DND-41 (cell line): ENCODE measurements around the gene TYR.
"Not testable (repeated sequence)": the region's sequence is repeated elsewhere in the genome, so short reads cannot be mapped to it uniquely, and the experiment has no call there.

ENCODE experiments used
- EZH2 ChIP-seq: IDR thresholded peaks from 3 replicates; pipeline ENCODE4 v1.6.1; 2012; ENCODE audit warnings: borderline replicate concordance, low read depth, mild to moderate bottlenecking, moderate library complexity, low read length, inconsistent platforms; ENCODE audit not compliant: severe bottlenecking
- TF ChIP-seq, protein P1 (sequence below): IDR thresholded peaks from 2 replicates; pipeline ENCODE4 v1.5.1; 2012; ENCODE audit warnings: borderline replicate concordance, low read length, moderate library complexity, mild to moderate bottlenecking; ENCODE audit not compliant: poor library complexity, severe bottlenecking; ENCODE audit errors: extremely low read depth

DNA sequence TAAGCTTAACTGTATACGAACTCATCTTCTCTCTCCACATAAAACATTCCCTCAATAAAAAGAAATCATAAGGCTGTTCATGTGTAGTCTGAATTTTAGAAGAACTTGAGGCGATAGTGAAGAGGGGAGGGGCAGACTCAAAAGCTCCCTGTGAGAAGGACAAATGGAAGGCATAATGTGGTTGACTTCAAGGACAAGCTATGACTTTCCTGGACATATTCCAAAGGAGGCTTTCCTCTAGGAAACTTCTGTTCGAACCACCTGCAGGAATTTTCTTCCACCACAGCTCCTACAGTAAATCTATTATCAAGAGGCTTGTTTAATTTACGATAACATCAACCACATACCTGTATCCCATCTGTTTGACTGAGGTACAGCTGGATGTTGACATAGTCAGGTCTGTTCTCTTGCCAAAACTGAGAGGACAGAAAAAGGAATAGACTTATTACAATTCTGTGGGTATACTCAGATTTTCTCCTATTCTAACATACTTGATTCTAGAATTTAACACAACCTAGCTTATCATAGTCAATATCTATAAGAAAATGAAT is 159.5 kb downstream of the TYR start:
- TF ChIP-seq, protein P1, sequence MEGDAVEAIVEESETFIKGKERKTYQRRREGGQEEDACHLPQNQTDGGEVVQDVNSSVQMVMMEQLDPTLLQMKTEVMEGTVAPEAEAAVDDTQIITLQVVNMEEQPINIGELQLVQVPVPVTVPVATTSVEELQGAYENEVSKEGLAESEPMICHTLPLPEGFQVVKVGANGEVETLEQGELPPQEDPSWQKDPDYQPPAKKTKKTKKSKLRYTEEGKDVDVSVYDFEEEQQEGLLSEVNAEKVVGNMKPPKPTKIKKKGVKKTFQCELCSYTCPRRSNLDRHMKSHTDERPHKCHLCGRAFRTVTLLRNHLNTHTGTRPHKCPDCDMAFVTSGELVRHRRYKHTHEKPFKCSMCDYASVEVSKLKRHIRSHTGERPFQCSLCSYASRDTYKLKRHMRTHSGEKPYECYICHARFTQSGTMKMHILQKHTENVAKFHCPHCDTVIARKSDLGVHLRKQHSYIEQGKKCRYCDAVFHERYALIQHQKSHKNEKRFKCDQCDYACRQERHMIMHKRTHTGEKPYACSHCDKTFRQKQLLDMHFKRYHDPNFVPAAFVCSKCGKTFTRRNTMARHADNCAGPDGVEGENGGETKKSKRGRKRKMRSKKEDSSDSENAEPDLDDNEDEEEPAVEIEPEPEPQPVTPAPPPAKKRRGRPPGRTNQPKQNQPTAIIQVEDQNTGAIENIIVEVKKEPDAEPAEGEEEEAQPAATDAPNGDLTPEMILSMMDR: not testable (repeated sequence)
- not testable (repeated sequence) for TF ChIP-seq EZH2
